ACC112 (cell line): Measurements from ENCODE around the gene PDLIM5.
A peak's percentile ranks its signal among the peaks of the same experiment; 100 is the strongest.
"Not testable (repeated sequence)": the region's sequence is repeated elsewhere in the genome, so short reads cannot be mapped to it uniquely, and the experiment has no call there.

Experiments used
- H2AFZ ChIP-seq: fragments of 200-600 bp; sonication (generic); one replicate; pipeline ENCODE4 v1.6.0; 2017; ENCODE audit warnings: antibody characterized with exemption, low read length; ENCODE audit not compliant: unreplicated experiment
- H3K27ac ChIP-seq: fragments of 200-600 bp; sonication (generic); 2 replicates; pipeline ENCODE4 v1.5.1; 2014; ENCODE audit warnings: low read depth, mild to moderate bottlenecking, antibody characterized with exemption, low read length, moderate library complexity
- H3K27me3 ChIP-seq: fragments of 200-600 bp; sonication (generic); 2 replicates; pipeline ENCODE4 v1.6.1; 2014; ENCODE audit warnings: mild to moderate bottlenecking, antibody characterized with exemption, low read length, moderate library complexity, mixed read lengths; ENCODE audit not compliant: insufficient read depth
- H3K36me3 ChIP-seq: fragments of 200-600 bp; sonication (generic); 2 replicates; pipeline ENCODE4 v1.6.1; 2016; ENCODE audit warnings: mild to moderate bottlenecking, antibody characterized with exemption, low read length, moderate library complexity, mixed read lengths; ENCODE audit not compliant: insufficient read depth
- H3K4me1 ChIP-seq: fragments of 200-600 bp; sonication (generic); one replicate; pipeline ENCODE4 v1.6.1; 2016; ENCODE audit warnings: low read length, mixed read lengths; ENCODE audit not compliant: insufficient read depth, unreplicated experiment, control insufficient read depth
- H3K4me3 ChIP-seq: fragments of 200-600 bp; sonication (generic); 2 replicates; pipeline ENCODE4 v1.5.1; 2014; ENCODE audit warnings: mild to moderate bottlenecking, low read depth, low read length
- H3K79me2 ChIP-seq: fragments of 200-600 bp; sonication (generic); one replicate; pipeline ENCODE4 v1.6.0; 2016; ENCODE audit warnings: low read length; ENCODE audit not compliant: control insufficient read depth, unreplicated experiment, insufficient read depth

PDLIM5 gene

GRCh38 chr4:94459462-94460161 is 7.9 kb downstream of the PDLIM5 start:
- Histone ChIP-seq H3K36me3 (peaks cover 15% of the 10 kb centered on the region; the same call in 1 of the 2 replicates), H3K4me3 (no peak overlapping the region), H3K27ac (no peak overlapping the region), H2AFZ (no peak overlapping the region), H3K27me3 (no peaks in the 10 kb centered on the region), H3K79me2 (peaks cover 94% of the 10 kb centered on the region), H3K4me1 (peaks cover 46% of the 10 kb centered on the region)

GRCh38 chr4:94461506-94461905 is 9.8 kb downstream of the PDLIM5 start:
- no peak overlapping the region for H2AFZ ChIP-seq
- H3K36me3 ChIP-seq, result peaks cover 15% of the 10 kb centered on the region; the same call in 1 of the 2 replicates
- no peak overlapping the region for H3K4me3 ChIP-seq
- H3K79me2 ChIP-seq, result peaks cover 95% of the 10 kb centered on the region
- no peak overlapping the region for H3K27ac ChIP-seq
- H3K27me3 ChIP-seq, result no peaks in the 10 kb centered on the region
- H3K4me1 ChIP-seq, result peaks cover 47% of the 10 kb centered on the region

GRCh38 chr4:94462572-94462971 is 10.8 kb downstream of the PDLIM5 start:
- H3K4me1 ChIP-seq, result peaks cover 38% of the 10 kb centered on the region
- no peak overlapping the region for H2AFZ ChIP-seq
- H3K36me3 ChIP-seq, result peaks cover 11% of the 10 kb centered on the region; the same call in 1 of the 2 replicates
- no peak overlapping the region for H3K4me3 ChIP-seq
- no peak overlapping the region for H3K27ac ChIP-seq
- peaks cover 95% of the 10 kb centered on the region for H3K79me2 ChIP-seq
- H3K27me3 ChIP-seq, result no peaks in the 10 kb centered on the region

GRCh38 chr4:94463771-94464170 is 12.0 kb downstream of the PDLIM5 start:
- peak overlapping the region; percentile 44; the same call in 1 of the 2 replicates for H3K27ac ChIP-seq
- H3K36me3 ChIP-seq, result peaks cover 15% of the 10 kb centered on the region; the same call in 1 of the 2 replicates
- no peaks in the 10 kb centered on the region for H3K27me3 ChIP-seq
- H2AFZ ChIP-seq, result no peak overlapping the region
- H3K79me2 ChIP-seq, result peaks cover 96% of the 10 kb centered on the region
- H3K4me3 ChIP-seq, result no peak overlapping the region
- H3K4me1 ChIP-seq, result peaks cover 33% of the 10 kb centered on the region

- Histone ChIP-seq H3K4me1 (peaks cover 35% of the 10 kb centered on the region), H3K79me2 (peaks cover 91% of the 10 kb centered on the region), H2AFZ (no peak overlapping the region), H3K27me3 (no peaks in the 10 kb centered on the region), H3K4me3 (no peak overlapping the region), H3K36me3 (0 out of 2 replicates have a peak, but pooled peaks cover 6% of the 10 kb centered on the region), H3K27ac (no peak overlapping the region)
Measured at GRCh38 chr4:94466371-94466770, 14.6 kb downstream of the PDLIM5 start.

GRCh38 chr4:94466923-94467322 is 15.2 kb downstream of the PDLIM5 start:
- H3K79me2 ChIP-seq, result peaks cover 86% of the 10 kb centered on the region
- no peak overlapping the region for H3K27ac ChIP-seq
- no peaks in the 10 kb centered on the region for H3K27me3 ChIP-seq

GRCh38 chr4:94468093-94468769 is 16.5 kb downstream of the PDLIM5 start:
- peaks cover 50% of the 10 kb centered on the region for H3K4me1 ChIP-seq
- H2AFZ ChIP-seq, result no peak overlapping the region
- peaks cover 86% of the 10 kb centered on the region for H3K79me2 ChIP-seq
- no peak overlapping the region for H3K27ac ChIP-seq
- H3K4me3 ChIP-seq, result no peak overlapping the region
- 0 out of 2 replicates have a peak, but pooled peaks cover 6% of the 10 kb centered on the region for H3K36me3 ChIP-seq
- H3K27me3 ChIP-seq, result no peaks in the 10 kb centered on the region

More at GRCh38 chr4:94466923-94467322, 15.2 kb downstream of the PDLIM5 start:
- Histone ChIP-seq H3K36me3 (0 out of 2 replicates have a peak, but pooled peaks cover 6% of the 10 kb centered on the region), H2AFZ (no peak overlapping the region), H3K4me3 (no peak overlapping the region), H3K4me1 (peaks cover 39% of the 10 kb centered on the region)

GRCh38 chr4:94469221-94469784 is 17.6 kb downstream of the PDLIM5 start:
- Histone ChIP-seq H2AFZ (no peak overlapping the region), H3K79me2 (peaks cover 86% of the 10 kb centered on the region), H3K36me3 (0 out of 2 replicates have a peak, but pooled peaks cover 6% of the 10 kb centered on the region), H3K27me3 (no peaks in the 10 kb centered on the region), H3K27ac (peak overlapping the region; percentile 7; the same call in 1 of the 2 replicates), H3K4me1 (peaks cover 40% of the 10 kb centered on the region), H3K4me3 (no peak overlapping the region)

- peaks cover 41% of the 10 kb centered on the region for H3K4me1 ChIP-seq
- H3K36me3 ChIP-seq, result 0 out of 2 replicates have a peak, but pooled peaks cover 6% of the 10 kb centered on the region
- H3K4me3 ChIP-seq, result no peak overlapping the region
- no peak overlapping the region for H3K27ac ChIP-seq
- no peak overlapping the region for H2AFZ ChIP-seq
- no peaks in the 10 kb centered on the region for H3K27me3 ChIP-seq
- H3K79me2 ChIP-seq, result peaks cover 86% of the 10 kb centered on the region
Measured at GRCh38 chr4:94470132-94470531, 18.4 kb downstream of the PDLIM5 start.

- Histone ChIP-seq H3K79me2 (peaks cover 86% of the 10 kb centered on the region), H3K4me1 (peaks cover 46% of the 10 kb centered on the region)
- H2AFZ ChIP-seq, H3K36me3 ChIP-seq, H3K4me3 ChIP-seq, H3K27me3 ChIP-seq, H3K27ac ChIP-seq: not testable (repeated sequence)
Measured at GRCh38 chr4:94470782-94471181, 19.0 kb downstream of the PDLIM5 start.
